SW480 (cell line): ENCODE measurements around the gene ARHGEF28.

Experiments used
- DNase-seq: peaks from one replicate; pipeline ENCODE4 v3.0.0-alpha.2; 2016; ENCODE audit warnings: low spot score

ARHGEF28 gene

GRCh38 chr5:73661753-73662152, 35.8 kb downstream of the ARHGEF28 start:
- no peak for DNase-seq

- no peak for DNase-seq
These were observed 37.3 kb downstream of the ARHGEF28 start for GRCh38 chr5:73663161-73663859.

- DNase-seq, result no peak
These were observed 37.9 kb downstream of the ARHGEF28 start for GRCh38 chr5:73663860-73664240.

- DNase-seq, result no peak
These were observed 38.8 kb downstream of the ARHGEF28 start for GRCh38 chr5:73664796-73665195.

- DNase-seq, result no peak
These were observed 40.9 kb downstream of the ARHGEF28 start for GRCh38 chr5:73666891-73667290.

GRCh38 chr5:73668017-73668416, 42.0 kb downstream of the ARHGEF28 start:
- no peak for DNase-seq

GRCh38 chr5:73668486-73669111, 42.6 kb downstream of the ARHGEF28 start:
- DNase-seq, result no peak

- DNase-seq, result no peak
These were observed 44.7 kb downstream of the ARHGEF28 start for GRCh38 chr5:73670731-73671130.

- DNase-seq, result no peak
These were observed 46.1 kb downstream of the ARHGEF28 start for GRCh38 chr5:73672132-73672531.

- DNase-seq, result no peak
These were observed 47.2 kb downstream of the ARHGEF28 start for GRCh38 chr5:73673161-73673591.

- DNase-seq, result no peak
These were observed 48.6 kb downstream of the ARHGEF28 start for GRCh38 chr5:73674669-73675004.

GRCh38 chr5:73678322-73678740, 52.3 kb downstream of the ARHGEF28 start:
- peak; percentile 55 for DNase-seq

- DNase-seq, result no peak
These were observed 52.8 kb downstream of the ARHGEF28 start for GRCh38 chr5:73678807-73679206.

- DNase-seq, result no peak
These were observed 56.2 kb downstream of the ARHGEF28 start for GRCh38 chr5:73682176-73682575.

GRCh38 chr5:73684691-73685090, 58.7 kb downstream of the ARHGEF28 start:
- no peak for DNase-seq

GRCh38 chr5:73686912-73687311, 60.9 kb downstream of the ARHGEF28 start:
- no peak for DNase-seq

GRCh38 chr5:73687357-73687756, 61.4 kb downstream of the ARHGEF28 start:
- no peak for DNase-seq

- DNase-seq, result no peak
These were observed 64.0 kb downstream of the ARHGEF28 start for GRCh38 chr5:73690015-73690414.

GRCh38 chr5:73691302-73692080, 65.5 kb downstream of the ARHGEF28 start:
- no peak for DNase-seq

GRCh38 chr5:73692166-73692640, 66.2 kb downstream of the ARHGEF28 start:
- DNase-seq, result no peak

- DNase-seq, result no peak
These were observed 67.0 kb downstream of the ARHGEF28 start for GRCh38 chr5:73692981-73693380.

- peak; percentile 13 for DNase-seq
These were observed 67.6 kb downstream of the ARHGEF28 start for GRCh38 chr5:73693573-73694061.

- DNase-seq, result no peak
These were observed 68.1 kb downstream of the ARHGEF28 start for GRCh38 chr5:73694089-73694488.
